HG02970 (cell line): ENCODE data around the gene GALNT13.

ENCODE experiments used
- ATAC-seq: cut with Tn5 transposase; IDR thresholded peaks from one replicate; pipeline ENCODE4 v1.9.1; 2021; ENCODE audit warnings: mild to moderate bottlenecking, moderate library complexity, moderate number of reproducible peaks; ENCODE audit not compliant: unreplicated experiment, low FRiP score

GALNT13 gene

GRCh38 chr2:153940511-153940910 is 68.8 kb downstream of the GALNT13 start:
- ATAC-seq: no peak

GRCh38 chr2:153944800-153945199 is 73.1 kb downstream of the GALNT13 start:
- no peak for ATAC-seq

- no peak for ATAC-seq
These were observed 74.3 kb downstream of the GALNT13 start for GRCh38 chr2:153946036-153946435.

GRCh38 chr2:153953761-153954160 is 82.0 kb downstream of the GALNT13 start:
- ATAC-seq: no peak

- no peak for ATAC-seq
These were observed 91.5 kb downstream of the GALNT13 start for GRCh38 chr2:153963256-153963655.

GRCh38 chr2:153967248-153967973 is 95.7 kb downstream of the GALNT13 start:
- no peak for ATAC-seq

- no peak for ATAC-seq
These were observed 99.5 kb downstream of the GALNT13 start for GRCh38 chr2:153971250-153971649.

GRCh38 chr2:153971855-153972254 is 100.1 kb downstream of the GALNT13 start:
- ATAC-seq: no peak

- no peak for ATAC-seq
These were observed 100.7 kb downstream of the GALNT13 start for GRCh38 chr2:153972412-153972811.

GRCh38 chr2:153986488-153987229 is 114.9 kb downstream of the GALNT13 start:
- ATAC-seq: no peak

GRCh38 chr2:153990771-153991170 is 119.0 kb downstream of the GALNT13 start:
- no peak for ATAC-seq

- no peak for ATAC-seq
These were observed 141.8 kb downstream of the GALNT13 start for GRCh38 chr2:154013514-154013913.

- ATAC-seq: no peak
These were observed 143.5 kb downstream of the GALNT13 start for GRCh38 chr2:154015233-154015632.

- no peak for ATAC-seq
These were observed 157.8 kb downstream of the GALNT13 start for GRCh38 chr2:154029504-154029903.

GRCh38 chr2:154032220-154032619 is 160.5 kb downstream of the GALNT13 start:
- no peak for ATAC-seq

GRCh38 chr2:154046493-154046892 is 174.8 kb downstream of the GALNT13 start:
- ATAC-seq: no peak

GRCh38 chr2:154048905-154049304 is 177.2 kb downstream of the GALNT13 start:
- no peak for ATAC-seq

GRCh38 chr2:154049561-154049960 is 177.8 kb downstream of the GALNT13 start:
- ATAC-seq: no peak

GRCh38 chr2:154067124-154067523 is 195.4 kb downstream of the GALNT13 start:
- no peak for ATAC-seq

GRCh38 chr2:154078926-154079325 is 207.2 kb downstream of the GALNT13 start:
- no peak for ATAC-seq

GRCh38 chr2:154092571-154092970 is 220.8 kb downstream of the GALNT13 start:
- ATAC-seq: no peak

GRCh38 chr2:154093856-154094255 is 222.1 kb downstream of the GALNT13 start:
- ATAC-seq: no peak
